HG03175 (cell line): ENCODE measurements around the gene LIPT2.

ENCODE experiments used
- ATAC-seq: cut with Tn5 transposase; IDR thresholded peaks from one replicate; pipeline ENCODE4 v1.9.1; 2021; ENCODE audit warnings: mild to moderate bottlenecking, moderate library complexity; ENCODE audit not compliant: unreplicated experiment

Gene LIPT2

GRCh38 chr11:74504100-74504691, 10.7 kb upstream of the LIPT2 start:
- no peak for ATAC-seq

GRCh38 chr11:74494916-74495315, 1.4 kb upstream of the LIPT2 start:
- no peak for ATAC-seq

- ATAC-seq: no peak
Measured at GRCh38 chr11:74493791-74494630, 487 bp upstream of the LIPT2 start.

- no peak for ATAC-seq
Measured at GRCh38 chr11:74492084-74492483, 1.4 kb downstream of the LIPT2 start.

- ATAC-seq: no peak
Measured at GRCh38 chr11:74490941-74491340, 2.6 kb downstream of the LIPT2 start.

GRCh38 chr11:74487875-74488274, 5.6 kb downstream of the LIPT2 start:
- no peak for ATAC-seq

GRCh38 chr11:74485868-74486267, 7.7 kb downstream of the LIPT2 start:
- no peak for ATAC-seq

- no peak for ATAC-seq
Measured at GRCh38 chr11:74480688-74481417, 12.7 kb downstream of the LIPT2 start.

GRCh38 chr11:74479732-74480123, 13.8 kb downstream of the LIPT2 start:
- no peak for ATAC-seq

- ATAC-seq: no peak
Measured at GRCh38 chr11:74478877-74479731, 14.4 kb downstream of the LIPT2 start.

- ATAC-seq: no peak
Measured at GRCh38 chr11:74476536-74476935, 17.0 kb downstream of the LIPT2 start.

GRCh38 chr11:74474316-74474715, 19.2 kb downstream of the LIPT2 start:
- no peak for ATAC-seq

- ATAC-seq: no peak
Measured at GRCh38 chr11:74473382-74474173, 19.9 kb downstream of the LIPT2 start.

GRCh38 chr11:74471668-74472429, 21.7 kb downstream of the LIPT2 start:
- ATAC-seq: no peak

GRCh38 chr11:74471037-74471436, 22.5 kb downstream of the LIPT2 start:
- no peak for ATAC-seq

GRCh38 chr11:74470526-74470925, 23.0 kb downstream of the LIPT2 start:
- no peak for ATAC-seq

- no peak for ATAC-seq
Measured at GRCh38 chr11:74468936-74469335, 24.6 kb downstream of the LIPT2 start.

GRCh38 chr11:74468521-74468920, 25.0 kb downstream of the LIPT2 start:
- ATAC-seq: no peak

- ATAC-seq: no peak
Measured at GRCh38 chr11:74468058-74468457, 25.5 kb downstream of the LIPT2 start.
